ENCODE data around the gene ZNF350.
A peak's percentile ranks its signal among the peaks of the same experiment; 100 is the strongest.

Gene ZNF350

DNA sequence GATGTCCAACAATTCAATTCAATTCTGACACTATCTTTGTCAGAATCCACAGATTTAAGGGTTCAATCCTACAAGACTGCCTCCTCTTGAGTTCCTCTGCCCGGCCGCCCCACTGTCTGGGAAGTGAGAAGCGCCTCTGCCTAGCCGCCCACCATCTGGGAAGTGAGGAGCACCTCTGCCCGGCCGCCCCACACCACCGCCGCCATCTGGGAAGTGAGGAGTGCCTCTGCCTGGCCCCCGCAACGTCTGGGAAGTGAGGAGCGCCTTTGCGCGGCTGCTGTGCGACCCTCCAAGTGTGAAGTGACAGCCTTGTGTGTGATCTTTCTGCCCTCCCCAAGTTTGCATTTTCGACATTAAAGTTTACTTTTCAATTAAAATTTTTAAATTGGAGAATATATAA lies 35.6 kb upstream of the ZNF350 start:
- Histone ChIP-seq H3K27ac (ENCODE audit: insufficient read depth in 1 of 2, low read depth in 1 of 2, low read length in 2 of 2, poor library complexity in 1 of 2, severe bottlenecking in 2 of 2) (no peak overlapping the region), H3K4me3 (ENCODE audit: control insufficient read depth in 1 of 7, extremely low read depth in 1 of 7, insufficient read depth in 4 of 7, low read depth in 2 of 7, low read length in 6 of 7) (no peak overlapping the region), H3K36me3 (ENCODE audit: control insufficient read depth in 4 of 4, insufficient read depth in 4 of 4, low read length in 3 of 4) (peaks cover 59 to 92% (median 79%) of the 10 kb centered on the region in 4 experiments), H3K27me3 (replicated peaks in 2 of 5; ENCODE audit: control insufficient read depth in 4 of 5, insufficient read depth in 5 of 5, low read length in 4 of 5) (no peaks in the 10 kb centered on the region), H3K4me1 (ENCODE audit: control extremely low read depth in 1 of 4, control insufficient read depth in 4 of 4, insufficient read depth in 4 of 4, low read length in 3 of 4) (peaks cover 0 to 2% (median 1%) of the 10 kb centered on the region in 4 experiments), H3K9me3 (ENCODE audit: control extremely low read depth in 1 of 5, control insufficient read depth in 4 of 5, insufficient read depth in 2 of 5, low read depth in 1 of 5, low read length in 4 of 5) (peaks cover 22 to 88% (median 77%) of the 10 kb centered on the region in 5 experiments)
- ChIA-PET POLR2A (no interaction called here), CTCF (no interaction called here)
- WGBS (ENCODE audit: insufficient coverage), result 100% methylated on average over 11 of the region's 15 CpGs
- DNase-seq, result no peak

DNA sequence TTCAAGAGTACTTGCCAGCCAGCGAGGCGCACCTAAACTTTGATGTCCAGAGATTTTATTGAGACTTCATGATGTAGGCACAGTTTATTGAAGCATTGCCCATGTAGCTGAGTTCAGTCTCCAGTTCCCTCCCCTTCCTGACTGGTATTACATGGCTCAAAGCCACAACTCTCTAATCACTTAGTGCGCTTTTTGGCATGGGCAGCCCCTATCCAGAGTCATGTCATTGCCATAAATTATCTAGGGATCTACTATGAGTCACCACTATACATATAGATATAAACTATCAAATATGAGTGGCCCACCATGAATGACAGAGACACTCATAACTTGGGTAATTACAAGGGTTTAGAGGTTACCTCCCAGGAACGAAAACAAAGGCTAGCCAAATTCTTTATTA lies 33.9 kb upstream of the ZNF350 start:
- Histone ChIP-seq H3K4me1 (ENCODE audit: control extremely low read depth in 1 of 4, control insufficient read depth in 4 of 4, insufficient read depth in 4 of 4, low read length in 3 of 4) (no peaks in the 10 kb centered on the region), H3K36me3 (ENCODE audit: control insufficient read depth in 4 of 4, insufficient read depth in 4 of 4, low read length in 3 of 4) (peaks cover 70 to 98% (median 90%) of the 10 kb centered on the region in 4 experiments), H3K27me3 (replicated peaks in 2 of 5; ENCODE audit: control insufficient read depth in 4 of 5, insufficient read depth in 5 of 5, low read length in 4 of 5) (no peaks in the 10 kb centered on the region), H3K4me3 (ENCODE audit: control insufficient read depth in 1 of 7, extremely low read depth in 1 of 7, insufficient read depth in 4 of 7, low read depth in 2 of 7, low read length in 6 of 7) (no peak overlapping the region), H3K9me3 (ENCODE audit: control extremely low read depth in 1 of 5, control insufficient read depth in 4 of 5, insufficient read depth in 2 of 5, low read depth in 1 of 5, low read length in 4 of 5) (peaks cover 25 to 92% (median 77%) of the 10 kb centered on the region in 5 experiments), H3K27ac (ENCODE audit: insufficient read depth in 1 of 2, low read depth in 1 of 2, low read length in 2 of 2, poor library complexity in 1 of 2, severe bottlenecking in 2 of 2) (no peak overlapping the region)
- POLR2A ChIA-PET, result interaction anchor here (1.4 kb wide), 1 partner anchor 12 kb away, joined by 3 read pairs; the partner anchor contains the start of gene ZNF615
- CTCF ChIA-PET, result interaction anchor here (1.1 kb wide), 1 partner anchor 10 kb away, joined by 3 read pairs; no protein-coding TSS in a partner anchor
- WGBS (ENCODE audit: insufficient coverage), result 94% methylated on average over 3 of the region's 4 CpGs
- no peak for DNase-seq

GRCh38 chr19:52010674-52011073 lies 24.0 kb upstream of the ZNF350 start:
- H3K27ac ChIP-seq (ENCODE audit: insufficient read depth in 1 of 2, low read depth in 1 of 2, low read length in 2 of 2, poor library complexity in 1 of 2, severe bottlenecking in 2 of 2), result no peak overlapping the region
- H3K9me3 ChIP-seq (ENCODE audit: control extremely low read depth in 1 of 5, control insufficient read depth in 4 of 5, insufficient read depth in 2 of 5, low read depth in 1 of 5, low read length in 4 of 5), result peaks cover 3 to 50% (median 31%) of the 10 kb centered on the region in 5 experiments
- WGBS (ENCODE audit: insufficient coverage), result 100% methylated on average over 1 of the region's 1 CpG
- CTCF ChIA-PET, result no interaction called here
- no peak overlapping the region for H3K4me3 ChIP-seq (ENCODE audit: control insufficient read depth in 1 of 7, extremely low read depth in 1 of 7, insufficient read depth in 4 of 7, low read depth in 2 of 7, low read length in 6 of 7)
- DNase-seq, result no peak
- H3K36me3 ChIP-seq (ENCODE audit: control insufficient read depth in 4 of 4, insufficient read depth in 4 of 4, low read length in 3 of 4), result peaks cover 7 to 29% (median 17%) of the 10 kb centered on the region in 4 experiments
- POLR2A ChIA-PET, result no interaction called here
- H3K27me3 ChIP-seq (replicated peaks in 2 of 5; ENCODE audit: control insufficient read depth in 4 of 5, insufficient read depth in 5 of 5, low read length in 4 of 5), result no peaks in the 10 kb centered on the region
- H3K4me1 ChIP-seq (ENCODE audit: control extremely low read depth in 1 of 4, control insufficient read depth in 4 of 4, insufficient read depth in 4 of 4, low read length in 3 of 4), result peaks cover 0 to 12% (median 2%) of the 10 kb centered on the region in 4 experiments

GRCh38 chr19:52007806-52008557 lies 21.3 kb upstream of the ZNF350 start, which contains the start of gene ZNF615:
Gene ZNF615, minus strand, starts transcription at chr19:52008211. Its CDS starts 4,500 bp downstream, at chr19:52003711.
- ChIA-PET POLR2A (interaction anchor here (1.3 to 1.5 kb wide), 2 partner anchors 13 to 40 kb away, joined by 3 to 5 read pairs; partner anchors contain the start of gene ZNF432), CTCF (no interaction called here)
- Histone ChIP-seq H3K4me1 (ENCODE audit: control extremely low read depth in 1 of 4, control insufficient read depth in 4 of 4, insufficient read depth in 4 of 4, low read length in 3 of 4) (peaks cover 0 to 12% (median 2%) of the 10 kb centered on the region in 4 experiments), H3K27me3 (replicated peaks in 2 of 5; ENCODE audit: control insufficient read depth in 4 of 5, insufficient read depth in 5 of 5, low read length in 4 of 5) (no peaks in the 10 kb centered on the region), H3K9me3 (ENCODE audit: control extremely low read depth in 1 of 5, control insufficient read depth in 4 of 5, insufficient read depth in 2 of 5, low read depth in 1 of 5, low read length in 4 of 5) (peaks cover 8 to 48% (median 33%) of the 10 kb centered on the region in 5 experiments), H3K27ac (ENCODE audit: insufficient read depth in 1 of 2, low read depth in 1 of 2, low read length in 2 of 2, poor library complexity in 1 of 2, severe bottlenecking in 2 of 2) (peak within 1 kb of the TSS; percentile 92 to 94), H3K4me3 (ENCODE audit: control insufficient read depth in 1 of 7, extremely low read depth in 1 of 7, insufficient read depth in 4 of 7, low read depth in 2 of 7, low read length in 6 of 7) (peak within 1 kb of the TSS; percentile 66 to 98 (median 92)), H3K36me3 (ENCODE audit: control insufficient read depth in 4 of 4, insufficient read depth in 4 of 4, low read length in 3 of 4) (peaks cover 11 to 30% (median 12%) of the 10 kb centered on the region in 4 experiments)
- DNase-seq, result peak; percentile 90 to 95 (median 94)
- WGBS (ENCODE audit: insufficient coverage), result 0% methylated on average over 35 of the region's 44 CpGs

- peaks cover 8 to 29% (median 10%) of the 10 kb centered on the region in 4 experiments for H3K36me3 ChIP-seq (ENCODE audit: control insufficient read depth in 4 of 4, insufficient read depth in 4 of 4, low read length in 3 of 4)
- H3K27ac ChIP-seq (ENCODE audit: insufficient read depth in 1 of 2, low read depth in 1 of 2, low read length in 2 of 2, poor library complexity in 1 of 2, severe bottlenecking in 2 of 2), result peak overlapping the region; percentile 92 to 94
- H3K27me3 ChIP-seq (replicated peaks in 2 of 5; ENCODE audit: control insufficient read depth in 4 of 5, insufficient read depth in 5 of 5, low read length in 4 of 5), result no peaks in the 10 kb centered on the region
- H3K4me3 ChIP-seq (ENCODE audit: control insufficient read depth in 1 of 7, extremely low read depth in 1 of 7, insufficient read depth in 4 of 7, low read depth in 2 of 7, low read length in 6 of 7), result peak overlapping the region; percentile 66 to 98 (median 92)
- POLR2A ChIA-PET, result interaction anchor here (1.3 to 1.5 kb wide), 2 partner anchors 14 to 41 kb away, joined by 3 to 5 read pairs; partner anchors contain the start of gene ZNF432
- H3K9me3 ChIP-seq (ENCODE audit: control extremely low read depth in 1 of 5, control insufficient read depth in 4 of 5, insufficient read depth in 2 of 5, low read depth in 1 of 5, low read length in 4 of 5), result peaks cover 9 to 46% (median 29%) of the 10 kb centered on the region in 5 experiments
- 25% methylated on average over 8 of the region's 9 CpGs for WGBS (ENCODE audit: insufficient coverage)
- CTCF ChIA-PET, result no interaction called here
- no peak for DNase-seq
- peaks cover 0 to 12% (median 2%) of the 10 kb centered on the region in 4 experiments for H3K4me1 ChIP-seq (ENCODE audit: control extremely low read depth in 1 of 4, control insufficient read depth in 4 of 4, insufficient read depth in 4 of 4, low read length in 3 of 4)
Observed at GRCh38 chr19:52007451-52007805, 20.8 kb upstream of the ZNF350 start.

- peaks cover 33 to 66% (median 47%) of the 10 kb centered on the region in 4 experiments for H3K36me3 ChIP-seq (ENCODE audit: control insufficient read depth in 4 of 4, insufficient read depth in 4 of 4, low read length in 3 of 4)
- CTCF ChIA-PET, result interaction anchor here (0.6 kb wide), 1 partner anchor 26 kb away, joined by 3 read pairs; no protein-coding TSS in a partner anchor
- peaks cover 36 to 88% (median 59%) of the 10 kb centered on the region in 5 experiments for H3K9me3 ChIP-seq (ENCODE audit: control extremely low read depth in 1 of 5, control insufficient read depth in 4 of 5, insufficient read depth in 2 of 5, low read depth in 1 of 5, low read length in 4 of 5)
- no peak overlapping the region for H3K27ac ChIP-seq (ENCODE audit: insufficient read depth in 1 of 2, low read depth in 1 of 2, low read length in 2 of 2, poor library complexity in 1 of 2, severe bottlenecking in 2 of 2)
- H3K4me3 ChIP-seq (ENCODE audit: control insufficient read depth in 1 of 7, extremely low read depth in 1 of 7, insufficient read depth in 4 of 7, low read depth in 2 of 7, low read length in 6 of 7), result peak overlapping the region in 1 of 7 experiments; percentile 10
- POLR2A ChIA-PET, result no interaction called here
- H3K4me1 ChIP-seq (ENCODE audit: control extremely low read depth in 1 of 4, control insufficient read depth in 4 of 4, insufficient read depth in 4 of 4, low read length in 3 of 4), result no peaks in the 10 kb centered on the region
- WGBS (ENCODE audit: insufficient coverage), result no CpG with 5 or more reads among the region's 2 CpGs
- H3K27me3 ChIP-seq (replicated peaks in 2 of 5; ENCODE audit: control insufficient read depth in 4 of 5, insufficient read depth in 5 of 5, low read length in 4 of 5), result no peaks in the 10 kb centered on the region
- no peak for DNase-seq
Observed at GRCh38 chr19:51994048-51994644, 7.5 kb upstream of the ZNF350 start.

Measured in common myeloid progenitor, CD34-positive (primary cell).